ENCODE measurements around the gene ARSJ.
"Not testable (repeated sequence)": the region's sequence is repeated elsewhere in the genome, so short reads cannot be mapped to it uniquely, and the experiment has no call there.

Gene ARSJ

GRCh38 chr4:114012749-114013148 is 33.3 kb upstream of the ARSJ start:
- Histone ChIP-seq H3K27ac (ENCODE audit: low read depth, low read length) (no peak overlapping the region), H3K4me1 (ENCODE audit: insufficient read depth, low read length) (no peaks in the 10 kb centered on the region), H3K27me3 (ENCODE audit: control insufficient read depth in 1 of 2, insufficient read depth in 2 of 2, low read length in 2 of 2) (no peaks in the 10 kb centered on the region), H3K9me3 (ENCODE audit: low read length) (no peaks in the 10 kb centered on the region), H3K4me3 (ENCODE audit: low read depth in 1 of 2, low read length in 2 of 2) (no peak overlapping the region), H3K36me3 (ENCODE audit: insufficient read depth, low read length) (no peaks in the 10 kb centered on the region), H3K9ac (ENCODE audit: low read length) (no peak overlapping the region)

GRCh38 chr4:114005569-114006442 is 26.4 kb upstream of the ARSJ start:
- H3K27me3 ChIP-seq (ENCODE audit: control insufficient read depth in 1 of 2, insufficient read depth in 2 of 2, low read length in 2 of 2): no peaks in the 10 kb centered on the region
- H3K36me3 ChIP-seq (ENCODE audit: insufficient read depth, low read length): no peaks in the 10 kb centered on the region
- no peak overlapping the region for H3K4me3 ChIP-seq (ENCODE audit: low read depth in 1 of 2, low read length in 2 of 2)
- no peak overlapping the region for H3K9ac ChIP-seq (ENCODE audit: low read length)
- peaks cover 9% of the 10 kb centered on the region for H3K4me1 ChIP-seq (ENCODE audit: insufficient read depth, low read length)
- no peaks in the 10 kb centered on the region for H3K9me3 ChIP-seq (ENCODE audit: low read length)
- H3K27ac ChIP-seq (ENCODE audit: low read depth, low read length): no peak overlapping the region

GRCh38 chr4:114004483-114005226 is 25.2 kb upstream of the ARSJ start:
- H3K9me3 ChIP-seq (ENCODE audit: low read length); H3K36me3 ChIP-seq (ENCODE audit: insufficient read depth, low read length); H3K4me1 ChIP-seq (ENCODE audit: insufficient read depth, low read length); H3K27me3 ChIP-seq (ENCODE audit: control insufficient read depth in 1 of 2, insufficient read depth in 2 of 2, low read length in 2 of 2); H3K27ac ChIP-seq (ENCODE audit: low read depth, low read length); H3K9ac ChIP-seq (ENCODE audit: low read length); H3K4me3 ChIP-seq (ENCODE audit: low read depth in 1 of 2, low read length in 2 of 2): not testable (repeated sequence)

- Histone ChIP-seq H3K27ac (ENCODE audit: low read depth, low read length) (no peak overlapping the region), H3K9me3 (ENCODE audit: low read length) (no peaks in the 10 kb centered on the region), H3K9ac (ENCODE audit: low read length) (no peak overlapping the region)
These were observed 19.1 kb upstream of the ARSJ start for GRCh38 chr4:113998531-113998930.

GRCh38 chr4:113998079-113998478 is 18.6 kb upstream of the ARSJ start:
- Histone ChIP-seq H3K9ac (ENCODE audit: low read length) (no peak overlapping the region), H3K9me3 (ENCODE audit: low read length) (no peaks in the 10 kb centered on the region), H3K4me3 (ENCODE audit: low read depth in 1 of 2, low read length in 2 of 2) (no peak overlapping the region), H3K27ac (ENCODE audit: low read depth, low read length) (no peak overlapping the region), H3K27me3 (ENCODE audit: control insufficient read depth in 1 of 2, insufficient read depth in 2 of 2, low read length in 2 of 2) (no peaks in the 10 kb centered on the region), H3K4me1 (ENCODE audit: insufficient read depth, low read length) (no peaks in the 10 kb centered on the region), H3K36me3 (ENCODE audit: insufficient read depth, low read length) (no peaks in the 10 kb centered on the region)

More at GRCh38 chr4:113998531-113998930, 19.1 kb upstream of the ARSJ start:
- Histone ChIP-seq H3K36me3 (ENCODE audit: insufficient read depth, low read length) (no peaks in the 10 kb centered on the region), H3K4me1 (ENCODE audit: insufficient read depth, low read length) (no peaks in the 10 kb centered on the region), H3K27me3 (ENCODE audit: control insufficient read depth in 1 of 2, insufficient read depth in 2 of 2, low read length in 2 of 2) (no peaks in the 10 kb centered on the region), H3K4me3 (ENCODE audit: low read depth in 1 of 2, low read length in 2 of 2) (no peak overlapping the region)

- no peaks in the 10 kb centered on the region for H3K36me3 ChIP-seq (ENCODE audit: insufficient read depth, low read length)
- no peak overlapping the region for H3K27ac ChIP-seq (ENCODE audit: low read depth, low read length)
- H3K4me1 ChIP-seq (ENCODE audit: insufficient read depth, low read length): no peaks in the 10 kb centered on the region
- H3K4me3 ChIP-seq (ENCODE audit: low read depth in 1 of 2, low read length in 2 of 2): no peak overlapping the region
- H3K9me3 ChIP-seq (ENCODE audit: low read length): no peaks in the 10 kb centered on the region
- H3K9ac ChIP-seq (ENCODE audit: low read length): no peak overlapping the region
- no peaks in the 10 kb centered on the region for H3K27me3 ChIP-seq (ENCODE audit: control insufficient read depth in 1 of 2, insufficient read depth in 2 of 2, low read length in 2 of 2)
These were observed 17.8 kb upstream of the ARSJ start for GRCh38 chr4:113997206-113997605.

- Histone ChIP-seq H3K9me3 (ENCODE audit: low read length) (no peaks in the 10 kb centered on the region), H3K9ac (ENCODE audit: low read length) (no peak overlapping the region), H3K4me1 (ENCODE audit: insufficient read depth, low read length) (no peaks in the 10 kb centered on the region), H3K27ac (ENCODE audit: low read depth, low read length) (no peak overlapping the region), H3K27me3 (ENCODE audit: control insufficient read depth in 1 of 2, insufficient read depth in 2 of 2, low read length in 2 of 2) (no peaks in the 10 kb centered on the region), H3K36me3 (ENCODE audit: insufficient read depth, low read length) (no peaks in the 10 kb centered on the region), H3K4me3 (ENCODE audit: low read depth in 1 of 2, low read length in 2 of 2) (no peak overlapping the region)
These were observed 17.2 kb upstream of the ARSJ start for GRCh38 chr4:113996599-113997177.

- Histone ChIP-seq H3K4me3 (ENCODE audit: low read depth in 1 of 2, low read length in 2 of 2) (no peak overlapping the region), H3K9ac (ENCODE audit: low read length) (no peak overlapping the region), H3K36me3 (ENCODE audit: insufficient read depth, low read length) (no peaks in the 10 kb centered on the region), H3K27me3 (ENCODE audit: control insufficient read depth in 1 of 2, insufficient read depth in 2 of 2, low read length in 2 of 2) (no peaks in the 10 kb centered on the region), H3K4me1 (ENCODE audit: insufficient read depth, low read length) (no peaks in the 10 kb centered on the region), H3K9me3 (ENCODE audit: low read length) (no peaks in the 10 kb centered on the region), H3K27ac (ENCODE audit: low read depth, low read length) (no peak overlapping the region)
These were observed 14.4 kb upstream of the ARSJ start for GRCh38 chr4:113993887-113994286.

- Histone ChIP-seq H3K27ac (ENCODE audit: low read depth, low read length) (no peak overlapping the region), H3K9me3 (ENCODE audit: low read length) (no peaks in the 10 kb centered on the region), H3K9ac (ENCODE audit: low read length) (no peak overlapping the region), H3K4me1 (ENCODE audit: insufficient read depth, low read length) (no peaks in the 10 kb centered on the region), H3K4me3 (ENCODE audit: low read depth in 1 of 2, low read length in 2 of 2) (no peak overlapping the region), H3K36me3 (ENCODE audit: insufficient read depth, low read length) (no peaks in the 10 kb centered on the region), H3K27me3 (ENCODE audit: control insufficient read depth in 1 of 2, insufficient read depth in 2 of 2, low read length in 2 of 2) (no peaks in the 10 kb centered on the region)
These were observed 11.4 kb upstream of the ARSJ start for GRCh38 chr4:113990886-113991285.

- no peaks in the 10 kb centered on the region for H3K36me3 ChIP-seq (ENCODE audit: insufficient read depth, low read length)
- no peak overlapping the region for H3K4me3 ChIP-seq (ENCODE audit: low read depth in 1 of 2, low read length in 2 of 2)
- peaks cover under 1% of the 10 kb centered on the region for H3K4me1 ChIP-seq (ENCODE audit: insufficient read depth, low read length)
- no peaks in the 10 kb centered on the region for H3K9me3 ChIP-seq (ENCODE audit: low read length)
- H3K27me3 ChIP-seq (ENCODE audit: control insufficient read depth in 1 of 2, insufficient read depth in 2 of 2, low read length in 2 of 2): no peaks in the 10 kb centered on the region
- H3K9ac ChIP-seq (ENCODE audit: low read length): no peak overlapping the region
- no peak overlapping the region for H3K27ac ChIP-seq (ENCODE audit: low read depth, low read length)
These were observed 8.0 kb upstream of the ARSJ start for GRCh38 chr4:113987382-113987941.

GRCh38 chr4:113982181-113982580 is 2.7 kb upstream of the ARSJ start:
- no peaks in the 10 kb centered on the region for H3K36me3 ChIP-seq (ENCODE audit: insufficient read depth, low read length)
- H3K9ac ChIP-seq (ENCODE audit: low read length): no peak overlapping the region
- no peaks in the 10 kb centered on the region for H3K9me3 ChIP-seq (ENCODE audit: low read length)
- H3K27ac ChIP-seq (ENCODE audit: low read depth, low read length): no peak overlapping the region
- no peaks in the 10 kb centered on the region for H3K27me3 ChIP-seq (ENCODE audit: control insufficient read depth in 1 of 2, insufficient read depth in 2 of 2, low read length in 2 of 2)
- H3K4me1 ChIP-seq (ENCODE audit: insufficient read depth, low read length): peaks cover 21% of the 10 kb centered on the region
- H3K4me3 ChIP-seq (ENCODE audit: low read depth in 1 of 2, low read length in 2 of 2): no peak overlapping the region
